Measurements from ENCODE around the gene HSPB8. TPM values are rescaled to one million over a fixed set of nuclear protein-coding genes. Genes with fewer than 3 reads are reported as not detected.

HSPB8 gene
- total and polyA plus RNA-seq, 4 experiments from 2014 or later = not detected

GRCh38 chr12:119200601-119201000 is 21.9 kb downstream of the HSPB8 start:
- no peak overlapping the region for H3K4me3 ChIP-seq (ENCODE audit: low read length in 2 of 2)
- ChIA-PET POLR2A (ENCODE audit: partially characterized antibody) (no interaction called here), CTCF (ENCODE audit: partially characterized antibody) (no interaction called here)
- Mint-ChIP-seq H3K27ac (no peak overlapping the region), H3K9me3 (peaks cover 0 to 2% (median 0%) of the 10 kb centered on the region in 8 donors), H3K4me1 (no peaks in the 10 kb centered on the region), H3K4me3 (no peak overlapping the region), H3K27me3 (peaks cover 0 to 4% of the 10 kb centered on the region in 2 donors), H3K36me3 (no peaks in the 10 kb centered on the region)
- H3K27ac ChIP-seq (ENCODE audit: low read depth, low read length) = no peak overlapping the region
- intact Hi-C loops (cut with micrococcal nuclease) = no loop called here
- H3K36me3 ChIP-seq (ENCODE audit: insufficient read depth, low read length) = no peaks in the 10 kb centered on the region
- no peaks in the 10 kb centered on the region for H3K4me1 ChIP-seq (ENCODE audit: insufficient read depth, low read length)
- no peaks in the 10 kb centered on the region for H3K27me3 ChIP-seq (ENCODE audit: insufficient read depth, low read length)
- H3K9me3 ChIP-seq (ENCODE audit: control insufficient read depth in 1 of 2, low read length in 2 of 2) = no peaks in the 10 kb centered on the region
- no peak for DNase-seq

- POLR2A ChIA-PET (ENCODE audit: partially characterized antibody) = no interaction called here
- H3K27me3 ChIP-seq (ENCODE audit: insufficient read depth, low read length) = no peaks in the 10 kb centered on the region
These were observed 23.2 kb downstream of the HSPB8 start for GRCh38 chr12:119201789-119202543.

GRCh38 chr12:119202544-119202943 is 23.8 kb downstream of the HSPB8 start:
- no peak overlapping the region for H3K4me3 Mint-ChIP-seq
- no peaks in the 10 kb centered on the region for H3K4me1 Mint-ChIP-seq
- H3K36me3 Mint-ChIP-seq = no peaks in the 10 kb centered on the region
- ChIA-PET CTCF (ENCODE audit: partially characterized antibody) (no interaction called here), POLR2A (ENCODE audit: partially characterized antibody) (no interaction called here)
- peaks cover 0 to 2% (median 0%) of the 10 kb centered on the region in 8 donors for H3K9me3 Mint-ChIP-seq
- Histone ChIP-seq H3K4me3 (ENCODE audit: low read length in 2 of 2) (no peak overlapping the region), H3K4me1 (ENCODE audit: insufficient read depth, low read length) (no peaks in the 10 kb centered on the region), H3K27ac (ENCODE audit: low read depth, low read length) (no peak overlapping the region), H3K9me3 (ENCODE audit: control insufficient read depth in 1 of 2, low read length in 2 of 2) (no peaks in the 10 kb centered on the region), H3K27me3 (ENCODE audit: insufficient read depth, low read length) (no peaks in the 10 kb centered on the region), H3K36me3 (ENCODE audit: insufficient read depth, low read length) (no peaks in the 10 kb centered on the region)
- intact Hi-C loops (cut with micrococcal nuclease) = no loop called here
- H3K27ac Mint-ChIP-seq = no peak overlapping the region
- no peak for DNase-seq
- peaks cover 0 to 4% of the 10 kb centered on the region in 2 donors for H3K27me3 Mint-ChIP-seq

More at GRCh38 chr12:119201789-119202543, 23.2 kb downstream of the HSPB8 start:
- H3K4me3 Mint-ChIP-seq = no peak overlapping the region
- DNase-seq = no peak
- H3K9me3 Mint-ChIP-seq = peaks cover 0 to 2% (median 0%) of the 10 kb centered on the region in 8 donors
- H3K4me3 ChIP-seq (ENCODE audit: low read length in 2 of 2) = no peak overlapping the region
- H3K4me1 Mint-ChIP-seq = no peaks in the 10 kb centered on the region
- intact Hi-C loops (cut with micrococcal nuclease) = no loop called here
- CTCF ChIA-PET (ENCODE audit: partially characterized antibody) = no interaction called here
- peaks cover 0 to 4% of the 10 kb centered on the region in 2 donors for H3K27me3 Mint-ChIP-seq
- H3K4me1 ChIP-seq (ENCODE audit: insufficient read depth, low read length) = no peaks in the 10 kb centered on the region
- H3K36me3 ChIP-seq (ENCODE audit: insufficient read depth, low read length) = no peaks in the 10 kb centered on the region
- H3K36me3 Mint-ChIP-seq = no peaks in the 10 kb centered on the region
- no peak overlapping the region for H3K27ac Mint-ChIP-seq
- no peak overlapping the region for H3K27ac ChIP-seq (ENCODE audit: low read depth, low read length)
- H3K9me3 ChIP-seq (ENCODE audit: control insufficient read depth in 1 of 2, low read length in 2 of 2) = no peaks in the 10 kb centered on the region

- H3K4me1 ChIP-seq (ENCODE audit: insufficient read depth, low read length) = no peaks in the 10 kb centered on the region
- no peak overlapping the region for H3K4me3 ChIP-seq (ENCODE audit: low read length in 2 of 2)
- H3K9me3 ChIP-seq (ENCODE audit: control insufficient read depth in 1 of 2, low read length in 2 of 2) = no peaks in the 10 kb centered on the region
- no peak overlapping the region for H3K27ac ChIP-seq (ENCODE audit: low read depth, low read length)
- intact Hi-C loops (cut with micrococcal nuclease) = no loop called here
- Mint-ChIP-seq H3K9me3 (no peaks in the 10 kb centered on the region), H3K27me3 (peaks cover 0 to 4% of the 10 kb centered on the region in 2 donors), H3K4me1 (no peaks in the 10 kb centered on the region), H3K27ac (no peak overlapping the region), H3K4me3 (no peak overlapping the region), H3K36me3 (no peaks in the 10 kb centered on the region)
- ChIA-PET POLR2A (ENCODE audit: partially characterized antibody) (no interaction called here), CTCF (ENCODE audit: partially characterized antibody) (no interaction called here)
- DNase-seq = no peak
- H3K36me3 ChIP-seq (ENCODE audit: insufficient read depth, low read length) = no peaks in the 10 kb centered on the region
- H3K27me3 ChIP-seq (ENCODE audit: insufficient read depth, low read length) = no peaks in the 10 kb centered on the region
These were observed 25.4 kb downstream of the HSPB8 start for GRCh38 chr12:119204131-119204530.

GRCh38 chr12:119204671-119205285 is 26.0 kb downstream of the HSPB8 start:
- Mint-ChIP-seq H3K27ac (no peak overlapping the region), H3K36me3 (no peaks in the 10 kb centered on the region), H3K9me3 (no peaks in the 10 kb centered on the region), H3K4me3 (no peak overlapping the region), H3K27me3 (peaks cover 0 to 4% of the 10 kb centered on the region in 2 donors), H3K4me1 (no peaks in the 10 kb centered on the region)
- Histone ChIP-seq H3K36me3 (ENCODE audit: insufficient read depth, low read length) (no peaks in the 10 kb centered on the region), H3K27ac (ENCODE audit: low read depth, low read length) (no peak overlapping the region), H3K9me3 (ENCODE audit: control insufficient read depth in 1 of 2, low read length in 2 of 2) (no peaks in the 10 kb centered on the region), H3K27me3 (ENCODE audit: insufficient read depth, low read length) (no peaks in the 10 kb centered on the region), H3K4me3 (ENCODE audit: low read length in 2 of 2) (no peak overlapping the region), H3K4me1 (ENCODE audit: insufficient read depth, low read length) (no peaks in the 10 kb centered on the region)
- ChIA-PET POLR2A (ENCODE audit: partially characterized antibody) (no interaction called here), CTCF (ENCODE audit: partially characterized antibody) (no interaction called here)
- DNase-seq = no peak
- intact Hi-C loops (cut with micrococcal nuclease) = no loop called here

- H3K9me3 Mint-ChIP-seq = peaks cover 0 to 2% (median 0%) of the 10 kb centered on the region in 8 donors
- no peaks in the 10 kb centered on the region for H3K4me1 ChIP-seq (ENCODE audit: insufficient read depth, low read length)
- H3K4me3 ChIP-seq (ENCODE audit: low read length in 2 of 2) = no peak overlapping the region
- CTCF ChIA-PET (ENCODE audit: partially characterized antibody) = no interaction called here
- H3K27ac Mint-ChIP-seq = no peak overlapping the region
- no peaks in the 10 kb centered on the region for H3K4me1 Mint-ChIP-seq
- DNase-seq = no peak
- H3K4me3 Mint-ChIP-seq = no peak overlapping the region
- H3K36me3 ChIP-seq (ENCODE audit: insufficient read depth, low read length) = no peaks in the 10 kb centered on the region
- H3K9me3 ChIP-seq (ENCODE audit: control insufficient read depth in 1 of 2, low read length in 2 of 2) = no peaks in the 10 kb centered on the region
- intact Hi-C loops (cut with micrococcal nuclease) = no loop called here
- POLR2A ChIA-PET (ENCODE audit: partially characterized antibody) = no interaction called here
- H3K27me3 ChIP-seq (ENCODE audit: insufficient read depth, low read length) = no peaks in the 10 kb centered on the region
- peaks cover 0 to 4% of the 10 kb centered on the region in 2 donors for H3K27me3 Mint-ChIP-seq
- no peaks in the 10 kb centered on the region for H3K36me3 Mint-ChIP-seq
- H3K27ac ChIP-seq (ENCODE audit: low read depth, low read length) = no peak overlapping the region
These were observed 27.8 kb downstream of the HSPB8 start for GRCh38 chr12:119206348-119207062.

- Histone ChIP-seq H3K4me3 (ENCODE audit: low read length in 2 of 2) (no peak overlapping the region), H3K27ac (ENCODE audit: low read depth, low read length) (no peak overlapping the region), H3K4me1 (ENCODE audit: insufficient read depth, low read length) (no peaks in the 10 kb centered on the region), H3K27me3 (ENCODE audit: insufficient read depth, low read length) (no peaks in the 10 kb centered on the region), H3K9me3 (ENCODE audit: control insufficient read depth in 1 of 2, low read length in 2 of 2) (no peaks in the 10 kb centered on the region), H3K36me3 (ENCODE audit: insufficient read depth, low read length) (no peaks in the 10 kb centered on the region)
- ChIA-PET CTCF (ENCODE audit: partially characterized antibody) (no interaction called here), POLR2A (ENCODE audit: partially characterized antibody) (no interaction called here)
- intact Hi-C loops (cut with micrococcal nuclease) = no loop called here
- DNase-seq = no peak
- Mint-ChIP-seq H3K9me3 (peaks cover 0 to 2% (median 0%) of the 10 kb centered on the region in 8 donors), H3K27ac (no peak overlapping the region), H3K27me3 (peaks cover 0 to 4% of the 10 kb centered on the region in 2 donors), H3K36me3 (no peaks in the 10 kb centered on the region), H3K4me3 (no peak overlapping the region), H3K4me1 (no peaks in the 10 kb centered on the region)
These were observed 28.4 kb downstream of the HSPB8 start for GRCh38 chr12:119207063-119207560.
